Fibroblast of gingiva (primary cell): Measurements from ENCODE around the gene EML5.
A peak's percentile ranks its signal among the peaks of the same experiment; 100 is the strongest.

Source experiments
- DNase-seq: peaks from one replicate; pipeline ENCODE4 v3.0.0-alpha.2; 2011; ENCODE audit warnings: low read depth

Gene EML5

GRCh38 chr14:88707088-88707487 lies 85.7 kb downstream of the EML5 start:
- DNase-seq, result no peak

- DNase-seq, result no peak
Measured at GRCh38 chr14:88706425-88706824, 86.3 kb downstream of the EML5 start.

- DNase-seq, result no peak
Measured at GRCh38 chr14:88698651-88699050, 94.1 kb downstream of the EML5 start.

GRCh38 chr14:88695870-88696269 lies 96.9 kb downstream of the EML5 start:
- peak; percentile 1 for DNase-seq

- DNase-seq, result no peak
Measured at GRCh38 chr14:88688386-88688785, 104.4 kb downstream of the EML5 start.

- no peak for DNase-seq
Measured at GRCh38 chr14:88683119-88683518, 109.6 kb downstream of the EML5 start.

GRCh38 chr14:88682495-88683114 lies 110.1 kb downstream of the EML5 start:
- DNase-seq, result no peak

GRCh38 chr14:88681755-88682494 lies 110.8 kb downstream of the EML5 start:
- no peak for DNase-seq

- no peak for DNase-seq
Measured at GRCh38 chr14:88669346-88669745, 123.4 kb downstream of the EML5 start.

GRCh38 chr14:88668448-88669116 lies 124.2 kb downstream of the EML5 start:
- DNase-seq, result no peak

GRCh38 chr14:88667555-88668273 lies 125.0 kb downstream of the EML5 start:
- DNase-seq, result peak; percentile 71

- peak; percentile 55 for DNase-seq
Measured at GRCh38 chr14:88660056-88660455, 132.7 kb downstream of the EML5 start.

- no peak for DNase-seq
Measured at GRCh38 chr14:88639221-88639620, 153.5 kb downstream of the EML5 start.

- DNase-seq, result no peak
Measured at GRCh38 chr14:88632512-88632911, 160.2 kb downstream of the EML5 start.

GRCh38 chr14:88631091-88631490 lies 161.7 kb downstream of the EML5 start:
- no peak for DNase-seq

GRCh38 chr14:88630565-88630964 lies 162.2 kb downstream of the EML5 start:
- no peak for DNase-seq

GRCh38 chr14:88628462-88628861 lies 164.3 kb downstream of the EML5 start:
- no peak for DNase-seq

- no peak for DNase-seq
Measured at GRCh38 chr14:88628033-88628432, 164.7 kb downstream of the EML5 start.

- DNase-seq, result no peak
Measured at GRCh38 chr14:88625671-88626070, 167.1 kb downstream of the EML5 start.

- no peak for DNase-seq
Measured at GRCh38 chr14:88621100-88621499, 171.7 kb downstream of the EML5 start.

- no peak for DNase-seq
Measured at GRCh38 chr14:88618476-88618875, 174.3 kb downstream of the EML5 start.

GRCh38 chr14:88617479-88617878 lies 175.3 kb downstream of the EML5 start:
- DNase-seq, result no peak

GRCh38 chr14:88616697-88617096 lies 176.1 kb downstream of the EML5 start:
- DNase-seq, result no peak
